Right ventricle myocardium superior (tissue), 1 donor: ENCODE data around the gene PLAAT3. TPM values are rescaled to one million over a fixed set of nuclear protein-coding genes. Genes with fewer than 3 reads are reported as not detected.
"Not testable (repeated sequence)": the region's sequence is repeated elsewhere in the genome, so short reads cannot be mapped to it uniquely, and the experiment has no call there.

Source experiments
- ATAC-seq: fragments of 200-7000 bp; cut with Tn5 transposase; one replicate; pipeline ENCODE4 v1.9.1; 2020; ENCODE audit warnings: mild to moderate bottlenecking; ENCODE audit not compliant: poor library complexity
- DNase-seq: peaks from one replicate; pipeline ENCODE4 v3.0.0-alpha.2; 2020
- intact Hi-C: fragments of 100-400 bp; cut with DNase I; formaldehyde crosslinking; loops from one replicate; pipeline ENCODE4 v1.11.2; 2022
- total RNA-seq: library from RNA; stranded (reverse); fragmentation: NEBNext Ultra II Directional; extraction: Animal tissue kit (Norgen Biotek cat#: 25700); gene quantifications from one replicate; pipeline ENCODE4 v1.2.1, GENCODE V29; 2021
- donor health status: DM: no; HTN: yes; CAD: no; lungs with severe emphysema.

The PLAAT3 gene
- total RNA-seq, 1 donor from 2014 or later: 169 TPM

DNA sequence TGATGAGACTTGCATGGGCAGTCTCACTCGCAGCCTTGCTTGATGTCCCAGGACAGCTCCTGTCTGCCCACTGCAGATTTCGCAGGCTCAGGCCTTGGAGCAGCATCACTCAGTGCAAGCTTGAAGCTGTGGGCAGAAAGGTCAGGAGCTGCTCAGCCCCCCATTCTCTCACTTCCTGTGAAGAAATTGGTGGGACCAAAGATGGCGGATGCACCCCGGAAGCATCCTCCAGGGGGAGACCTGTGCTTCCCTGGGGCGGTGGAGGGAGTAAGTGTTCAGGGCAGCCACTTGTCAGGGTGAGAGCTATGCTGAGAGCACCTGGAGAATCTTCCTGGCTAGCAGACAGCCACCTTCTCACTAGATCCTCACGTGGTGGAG lies 62.4 kb downstream of the PLAAT3 start:
- no peak for ATAC-seq
- DNase-seq: no peak
- intact Hi-C loops: no loop called here

DNA sequence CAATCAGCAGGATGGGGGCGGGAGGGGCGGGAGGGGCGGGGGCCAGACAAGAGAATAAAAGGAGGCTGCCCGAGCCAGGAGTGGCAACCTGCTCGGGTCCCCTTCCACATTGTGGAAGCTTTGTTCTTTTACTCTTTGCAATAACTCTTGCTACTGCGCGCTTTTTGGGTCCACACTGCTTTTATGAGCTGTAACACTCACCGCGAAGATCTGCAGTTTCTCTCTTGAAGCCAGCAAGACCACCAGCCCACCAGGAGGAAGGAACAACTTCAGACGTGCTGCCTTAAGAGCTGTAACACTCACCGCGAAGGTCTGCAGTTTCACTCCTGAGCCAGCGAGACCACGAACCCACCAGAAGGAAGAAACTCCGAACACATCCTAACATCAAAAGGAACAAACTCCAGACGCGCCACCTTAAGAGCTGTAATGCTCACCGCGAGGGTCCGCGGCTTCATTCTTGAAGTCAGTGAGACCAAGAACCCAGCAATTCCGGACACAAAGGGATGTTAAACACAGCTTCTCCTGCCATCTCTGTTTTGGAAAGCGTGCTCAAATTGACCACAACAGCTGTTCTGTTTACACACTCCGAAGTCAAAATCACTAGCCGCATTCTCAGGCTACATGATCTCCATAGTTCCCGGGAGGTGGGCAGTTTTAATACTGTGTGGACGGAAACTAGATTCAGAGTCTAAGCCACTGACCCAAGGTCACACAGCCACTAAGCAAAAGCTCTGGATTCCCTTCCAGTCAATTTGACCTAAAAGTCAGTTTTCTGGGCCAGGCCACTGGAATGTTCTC lies 62.9 kb downstream of the PLAAT3 start:
- ATAC-seq: no peak
- intact Hi-C loops: no loop called here

DNA sequence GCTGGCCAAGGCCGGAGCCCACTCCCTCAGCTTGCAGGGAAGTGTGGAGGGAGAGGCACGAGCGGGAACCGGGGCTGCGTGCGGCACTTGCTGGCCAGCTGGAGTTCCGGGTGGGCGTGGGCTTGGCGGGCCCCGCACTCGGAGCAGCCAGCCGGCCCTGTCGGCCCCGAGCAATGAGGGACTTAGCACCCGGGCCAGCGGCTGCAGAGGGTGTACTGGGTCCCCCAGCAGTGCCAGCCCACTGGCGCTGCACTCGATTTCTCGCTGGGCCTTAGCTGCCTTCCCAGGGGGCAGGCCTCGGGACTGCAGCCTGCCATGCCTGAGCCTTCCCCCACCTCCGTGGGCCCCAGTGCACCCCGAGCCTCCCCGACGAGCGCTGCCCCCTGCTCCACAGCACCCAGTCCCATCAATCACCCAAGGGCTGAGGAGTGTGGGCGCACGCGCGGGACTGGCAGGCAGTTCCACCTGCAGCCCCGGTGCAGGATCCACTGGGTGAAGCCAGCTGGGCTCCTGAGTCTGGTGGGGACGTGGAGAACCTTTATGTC lies 64.0 kb downstream of the PLAAT3 start:
- DNase-seq, ATAC-seq, intact Hi-C loops: not testable (repeated sequence)

More for the DNA sequence above, 62.9 kb downstream of the PLAAT3 start:
- DNase-seq: no peak

- no peak for DNase-seq
- no peak for ATAC-seq
- intact Hi-C loops: no loop called here
Measured at GRCh38 chr11:63549411-63549810, 64.8 kb downstream of the PLAAT3 start.

DNA sequence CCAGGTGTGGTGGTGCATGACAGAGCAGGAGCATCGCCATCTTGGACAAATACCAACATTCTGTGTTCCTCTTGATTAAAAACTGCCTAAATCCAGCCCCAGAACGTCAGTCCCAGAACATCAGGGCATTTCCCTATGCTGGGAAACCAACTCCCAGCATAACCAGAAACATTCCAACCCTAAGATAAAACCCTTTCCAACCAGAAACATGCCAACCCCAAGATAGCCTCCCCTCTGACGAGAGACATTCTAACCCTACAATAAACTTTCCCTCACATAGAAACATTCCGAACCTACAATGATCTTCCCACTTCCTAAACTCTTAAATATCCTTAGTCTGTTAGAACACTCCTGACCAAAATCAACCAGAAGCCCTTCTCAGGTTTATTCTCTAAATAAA lies 66.1 kb downstream of the PLAAT3 start:
- intact Hi-C loops: no loop called here
- no peak for DNase-seq
- peak; percentile 43 for ATAC-seq

DNA sequence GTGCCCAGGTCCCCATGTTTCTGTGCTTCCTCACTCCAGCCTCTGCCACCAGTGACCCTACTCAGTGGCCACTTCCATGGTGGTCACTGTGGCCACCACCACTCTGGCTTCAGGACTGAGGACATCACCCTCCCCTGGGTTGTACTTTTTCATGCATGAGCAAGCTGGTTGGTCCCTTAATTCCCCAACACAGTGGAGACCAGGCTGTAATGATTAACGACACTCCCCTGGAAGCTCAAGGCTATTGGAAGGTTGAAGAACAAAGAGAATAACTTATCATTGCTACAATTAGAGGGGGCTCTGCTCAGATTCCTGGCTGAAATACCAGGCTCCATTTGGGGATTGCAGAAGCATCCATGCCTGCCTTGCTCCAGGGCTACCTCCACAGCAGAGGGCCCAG lies 67.2 kb downstream of the PLAAT3 start:
- ATAC-seq (no peak), DNase-seq (no peak)
- intact Hi-C loops: no loop called here

- DNase-seq: no peak
- no peak for ATAC-seq
- intact Hi-C loops: no loop called here
Measured at GRCh38 chr11:63543711-63544110, 70.5 kb downstream of the PLAAT3 start.

- intact Hi-C loops, DNase-seq, ATAC-seq: not testable (repeated sequence)
Measured at GRCh38 chr11:63542506-63542905, 71.7 kb downstream of the PLAAT3 start.

GRCh38 chr11:63537293-63538101 lies 76.7 kb downstream of the PLAAT3 start:
- ATAC-seq: peak; percentile 94
- intact Hi-C loops: no loop called here
- peak; percentile 67 for DNase-seq

- intact Hi-C loops: no loop called here
- ATAC-seq (peak; percentile 70), DNase-seq (no peak)
Measured at GRCh38 chr11:63536669-63537292, 77.5 kb downstream of the PLAAT3 start, which contains the start of gene PLAAT4. Gene PLAAT4, plus strand, starts transcription at chr11:63536808. Its CDS starts 61 bp downstream, at chr11:63536869.

DNA sequence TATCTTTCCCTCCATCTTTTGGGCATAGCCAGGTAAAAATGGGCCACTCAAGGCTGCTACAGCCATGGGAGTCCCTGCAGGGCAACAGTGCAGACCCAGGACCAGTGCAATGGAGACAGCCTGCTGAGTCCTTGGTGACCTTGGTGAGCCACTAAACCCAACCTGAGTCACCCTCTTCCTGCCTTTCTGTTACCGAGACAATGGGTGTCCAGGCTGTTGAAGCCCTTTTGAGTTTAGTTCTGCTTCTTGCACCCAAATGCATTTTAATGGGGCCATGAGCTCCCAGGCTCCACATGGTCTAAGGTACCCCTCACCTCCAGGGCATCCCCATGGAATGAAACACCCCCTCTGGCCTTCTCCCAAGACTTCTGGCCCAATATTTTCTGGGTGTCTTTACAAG lies 78.5 kb downstream of the PLAAT3 start:
- intact Hi-C loops: no loop called here
- DNase-seq: no peak
- no peak for ATAC-seq

DNA sequence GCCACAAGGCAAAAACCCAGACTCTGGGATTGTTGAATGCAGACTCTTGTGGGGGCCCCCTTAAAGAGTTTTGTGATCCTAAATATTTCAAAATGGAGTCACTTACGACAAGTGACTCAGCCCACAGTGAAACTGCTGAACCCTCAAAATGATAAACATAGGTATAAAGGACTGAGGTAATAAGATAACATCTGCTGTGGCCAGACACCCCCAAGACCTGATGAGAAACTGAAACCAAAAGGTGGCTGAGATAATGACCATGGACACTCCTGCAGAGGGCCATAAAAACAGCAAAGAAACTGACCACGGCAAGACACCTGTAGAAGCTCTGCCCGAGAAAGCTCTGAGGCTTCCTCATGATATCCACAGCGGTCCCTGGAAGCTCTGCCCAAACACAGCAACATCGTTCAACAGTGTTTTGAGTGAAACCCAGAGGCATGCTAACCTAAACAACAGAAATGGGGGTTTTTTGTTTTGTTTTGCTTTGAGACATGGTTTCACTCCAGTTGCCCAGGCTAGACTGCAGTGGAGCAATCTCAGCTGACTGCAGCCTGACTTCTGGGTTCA lies 79.3 kb downstream of the PLAAT3 start:
- DNase-seq: no peak
- intact Hi-C loops: no loop called here
- ATAC-seq: no peak

DNA sequence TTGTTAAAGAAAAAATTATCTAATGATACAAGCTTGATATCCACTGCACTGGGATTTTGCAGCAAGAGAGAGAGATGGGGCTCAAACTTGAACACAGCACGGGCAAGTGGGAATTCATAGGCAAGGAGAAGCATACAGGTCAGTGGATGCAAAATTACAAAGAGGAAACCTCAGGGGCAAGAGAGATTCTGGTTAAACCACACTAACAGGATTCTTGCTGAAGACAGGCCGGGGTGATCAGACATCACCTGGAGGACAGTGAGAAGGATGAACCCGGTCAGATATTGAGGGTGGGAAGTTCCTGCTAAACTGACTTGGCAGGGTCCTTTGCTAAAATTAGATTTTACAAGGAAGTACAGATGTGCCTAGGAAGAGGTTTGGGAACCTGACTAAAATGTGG lies 80.2 kb downstream of the PLAAT3 start:
- no peak for ATAC-seq

GRCh38 chr11:63532799-63533475 lies 81.3 kb downstream of the PLAAT3 start:
- intact Hi-C loops: no loop called here
- ATAC-seq (no peak), DNase-seq (no peak)

More for the DNA sequence above, 80.2 kb downstream of the PLAAT3 start:
- DNase-seq: no peak
- intact Hi-C loops: no loop called here

- ATAC-seq: no peak
- intact Hi-C loops: no loop called here
- DNase-seq: no peak
Measured at GRCh38 chr11:63532117-63532516, 82.1 kb downstream of the PLAAT3 start.

DNA sequence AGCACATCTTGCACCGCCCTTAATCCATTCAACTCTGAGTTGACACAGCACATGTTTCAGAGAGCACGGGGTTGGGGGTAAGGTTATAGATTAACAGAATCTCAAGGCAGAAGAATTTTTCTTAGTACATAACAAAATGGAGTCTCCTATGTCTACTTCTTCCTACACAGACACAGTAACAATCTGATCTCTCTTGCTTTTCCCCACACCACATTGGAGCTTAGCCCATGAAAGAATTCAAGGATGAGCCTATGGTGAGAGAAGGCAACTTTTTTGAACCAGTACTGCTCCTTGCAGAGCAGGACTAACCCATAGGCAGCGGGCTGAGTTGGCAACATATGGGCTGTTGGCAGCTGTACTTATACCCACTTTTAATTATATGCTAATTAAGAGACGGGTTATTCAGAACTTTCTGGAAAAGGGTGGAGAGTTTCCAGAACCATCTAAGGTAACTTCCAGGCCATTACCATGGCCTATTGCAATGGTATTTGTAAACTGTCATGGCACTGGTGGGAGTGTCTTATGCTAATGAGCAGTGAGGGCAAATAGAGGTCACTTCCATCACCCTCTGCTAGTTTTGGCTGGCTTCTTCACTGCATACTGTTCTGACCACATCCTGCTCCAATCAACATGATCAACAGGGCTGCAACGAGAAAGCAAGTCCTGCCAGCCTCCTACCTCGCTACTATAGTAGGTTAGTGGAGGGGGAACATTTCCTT lies 83.0 kb downstream of the PLAAT3 start:
- DNase-seq, intact Hi-C loops, ATAC-seq: not testable (repeated sequence)

DNA sequence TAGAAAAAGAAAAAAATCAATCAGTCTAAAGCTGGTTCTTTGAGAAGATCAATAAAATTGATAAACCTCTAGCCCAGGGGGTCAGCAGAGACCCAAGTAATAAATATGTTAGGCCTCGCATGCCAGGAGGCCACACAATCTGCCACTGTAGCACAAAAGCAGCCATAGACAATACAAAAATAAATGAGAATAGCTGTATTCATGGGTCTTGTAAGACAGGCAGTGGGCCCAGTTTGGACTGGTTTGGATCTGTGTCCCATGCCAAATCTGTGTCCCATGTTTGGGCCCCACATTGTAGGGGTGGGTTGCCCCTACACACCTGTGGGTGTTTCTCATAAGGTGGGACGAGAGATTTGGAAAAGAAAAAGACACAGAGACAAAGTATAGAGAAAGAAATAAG lies 84.2 kb downstream of the PLAAT3 start:
- no peak for ATAC-seq
- no peak for DNase-seq
- intact Hi-C loops: no loop called here

- DNase-seq, intact Hi-C loops, ATAC-seq: not testable (repeated sequence)
Measured at GRCh38 chr11:63529373-63529772, 84.9 kb downstream of the PLAAT3 start.
